ENCODE data around the gene ZMIZ1.

Gene ZMIZ1

DNA sequence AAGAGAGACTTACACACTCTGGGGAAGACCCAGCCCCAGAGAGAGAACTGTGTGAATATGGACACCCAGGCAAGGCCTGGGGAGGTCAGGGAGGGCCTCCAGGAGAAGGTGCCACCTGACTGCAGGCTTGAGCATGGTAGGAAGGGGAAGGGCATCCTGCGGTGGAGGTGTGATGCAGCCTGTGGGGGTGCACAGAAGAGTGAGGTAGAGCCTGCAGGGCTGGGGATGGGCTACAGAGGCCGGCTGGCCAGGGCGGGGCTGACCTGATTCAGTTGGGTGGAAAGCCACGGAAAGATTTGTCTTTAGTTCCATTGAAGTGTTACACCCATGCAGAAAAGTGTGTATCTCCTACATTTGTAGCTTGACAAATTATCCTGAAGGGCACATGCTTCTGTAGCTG lies 47.6 kb downstream of the ZMIZ1 start:
- in situ Hi-C loops (cut with HindIII; ENCODE audit: low sequenced_read_pairs): no loop called here

DNA sequence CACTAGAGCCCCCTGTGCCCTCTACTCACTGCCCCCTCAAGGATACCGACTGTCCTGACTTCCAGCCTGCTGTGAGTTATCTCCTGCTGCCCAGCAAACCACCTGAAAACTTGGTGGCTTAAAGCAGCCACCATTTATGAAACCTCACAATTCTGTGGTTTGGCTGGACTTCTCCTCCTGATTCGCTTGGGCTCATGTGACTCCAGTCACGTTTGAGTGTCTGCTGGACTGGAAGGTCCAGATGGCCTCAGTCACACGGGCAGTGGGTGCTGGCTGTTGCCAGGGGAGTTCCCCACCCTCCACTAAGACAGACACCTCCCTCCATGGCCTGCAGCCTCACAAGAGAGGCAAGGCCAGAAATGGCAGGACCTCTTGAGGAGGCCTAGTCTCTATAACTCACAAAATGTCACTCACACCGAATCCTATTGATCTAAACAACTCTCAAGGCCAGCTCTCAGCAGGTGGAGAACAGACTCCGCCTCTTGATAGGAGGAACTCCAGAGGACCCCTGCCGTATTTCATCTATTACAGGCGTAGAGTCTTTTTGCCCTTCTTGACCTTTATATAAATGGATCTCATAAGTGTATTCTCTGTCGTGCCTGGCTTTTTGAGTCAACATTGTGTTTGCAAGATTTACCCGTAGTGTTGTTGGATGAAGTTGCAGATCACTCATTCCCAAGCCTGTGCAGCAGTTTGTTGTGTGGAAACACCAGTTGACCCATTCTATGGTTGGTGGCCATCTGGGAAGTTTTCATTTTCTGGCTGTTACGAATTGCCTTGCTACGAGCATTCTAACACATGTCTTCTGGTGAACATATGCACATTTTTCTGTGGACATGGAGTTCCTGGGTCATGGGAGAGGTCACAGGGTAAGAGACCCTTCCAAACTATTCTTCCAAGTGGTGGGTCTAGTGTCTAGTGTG lies 48.3 kb downstream of the ZMIZ1 start:
- in situ Hi-C loops (cut with HindIII; ENCODE audit: low sequenced_read_pairs): no loop called here

DNA sequence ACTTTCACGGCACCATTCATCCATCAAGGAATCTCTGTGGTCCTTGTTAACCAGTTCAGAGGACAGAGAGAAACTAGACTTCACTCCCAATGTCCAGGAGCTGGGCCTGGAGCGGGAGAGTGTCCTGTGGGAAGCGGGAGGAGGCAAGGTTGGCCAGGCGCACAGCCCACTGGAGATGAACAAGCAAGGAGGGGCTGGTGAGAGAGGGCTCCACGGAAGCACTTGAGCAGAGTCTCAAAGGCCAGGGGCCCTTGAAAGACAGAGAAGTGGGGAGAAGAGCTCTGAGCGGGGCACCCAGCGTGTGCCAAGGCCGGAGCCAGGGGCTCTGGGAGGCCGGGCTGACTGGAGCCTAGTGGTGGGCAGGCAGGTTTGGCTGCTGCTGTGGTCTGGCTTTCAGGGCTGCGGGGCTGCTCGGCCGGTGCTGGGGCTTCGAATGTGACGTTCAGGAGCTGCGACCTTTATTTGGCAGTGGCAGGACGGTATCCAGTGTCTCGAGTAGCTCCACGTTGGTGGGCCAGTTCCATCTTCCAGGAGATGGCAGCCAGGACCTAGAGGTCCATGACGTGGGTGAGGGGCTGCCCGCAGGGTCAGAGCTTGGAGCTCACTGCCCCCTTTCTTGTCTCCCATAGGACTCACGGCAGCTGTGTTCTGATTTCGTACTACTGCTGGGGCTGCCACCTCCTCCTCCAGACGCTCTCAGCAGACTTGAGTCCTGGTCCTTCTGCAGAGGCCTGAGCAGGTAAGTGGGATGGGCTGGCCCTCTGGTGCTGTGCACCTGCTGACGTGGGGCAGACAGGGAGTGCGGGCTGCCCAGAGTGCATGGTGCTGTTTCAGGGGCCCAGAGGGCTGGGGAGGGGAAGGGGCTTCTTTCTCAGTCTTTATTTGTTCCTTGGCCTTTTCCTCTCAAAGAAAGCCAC lies 49.8 kb downstream of the ZMIZ1 start:
- in situ Hi-C loops (cut with HindIII; ENCODE audit: low sequenced_read_pairs): no loop called here

DNA sequence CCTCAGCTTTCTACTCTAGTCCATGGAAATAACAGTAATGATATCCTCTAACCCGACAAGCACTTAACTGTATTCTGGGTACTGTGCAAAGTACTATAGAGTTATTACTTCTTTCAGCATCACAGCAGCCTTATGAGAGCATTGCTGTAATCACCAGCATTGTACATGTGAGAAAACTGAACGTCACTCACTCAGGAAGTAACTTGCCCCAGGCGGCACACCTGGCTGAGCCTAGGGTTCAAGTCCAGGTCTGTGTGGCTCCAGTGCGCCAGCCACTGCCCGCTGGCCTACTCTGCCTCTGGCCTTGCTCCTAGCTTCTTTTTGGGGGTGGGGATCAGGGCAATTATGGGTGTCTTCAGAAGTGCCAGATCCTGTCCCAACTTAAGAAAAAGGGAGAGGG lies 50.5 kb downstream of the ZMIZ1 start:
- in situ Hi-C loops (cut with HindIII; ENCODE audit: low sequenced_read_pairs): no loop called here

DNA sequence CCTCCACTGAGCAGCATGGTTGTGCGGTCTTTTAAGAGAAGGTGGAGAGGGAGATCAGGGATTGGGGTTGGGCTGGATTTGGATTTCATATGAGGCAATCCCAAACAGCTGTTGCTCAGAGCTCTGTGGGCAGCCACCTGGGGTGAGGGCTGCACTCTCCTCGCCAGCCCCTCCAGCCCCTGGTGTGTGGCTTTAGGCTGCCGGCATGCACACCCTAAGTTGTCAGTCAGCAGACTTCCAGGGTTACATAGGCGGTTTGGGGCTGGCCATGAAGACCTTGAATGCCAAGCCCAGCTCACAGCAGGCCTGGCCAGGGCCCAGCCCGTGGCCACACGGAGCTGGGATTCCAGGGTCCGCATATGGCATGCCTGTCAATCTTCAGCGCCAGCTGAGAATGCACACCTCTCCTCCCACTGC lies 54.8 kb downstream of the ZMIZ1 start:
- in situ Hi-C loops (cut with HindIII; ENCODE audit: low sequenced_read_pairs): loop anchor here (5.0 kb wide), 1 partner anchor 94 kb away; no protein-coding TSS in a partner anchor

DNA sequence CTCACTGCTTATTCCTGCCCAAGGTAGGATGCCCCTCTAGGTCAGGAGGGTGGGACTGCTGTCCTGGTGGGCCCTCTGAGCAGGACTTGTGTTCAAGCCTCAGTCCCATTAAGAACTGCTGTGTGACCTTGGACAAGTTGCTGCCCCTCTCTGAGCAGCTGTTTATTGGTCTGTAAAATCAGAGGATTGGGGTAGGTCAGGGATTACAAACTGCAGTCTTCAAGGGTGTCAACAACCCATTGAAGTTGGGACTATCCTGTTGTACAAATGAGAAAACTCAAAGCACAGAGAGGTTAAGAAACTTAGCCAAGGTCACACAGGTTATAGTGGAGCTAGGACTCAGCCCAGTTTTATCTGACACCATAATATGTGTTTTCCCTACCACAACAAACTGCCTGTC lies 55.3 kb downstream of the ZMIZ1 start:
- in situ Hi-C loops (cut with HindIII; ENCODE audit: low sequenced_read_pairs): loop anchor here (5.0 kb wide), 1 partner anchor 93 kb away; no protein-coding TSS in a partner anchor

DNA sequence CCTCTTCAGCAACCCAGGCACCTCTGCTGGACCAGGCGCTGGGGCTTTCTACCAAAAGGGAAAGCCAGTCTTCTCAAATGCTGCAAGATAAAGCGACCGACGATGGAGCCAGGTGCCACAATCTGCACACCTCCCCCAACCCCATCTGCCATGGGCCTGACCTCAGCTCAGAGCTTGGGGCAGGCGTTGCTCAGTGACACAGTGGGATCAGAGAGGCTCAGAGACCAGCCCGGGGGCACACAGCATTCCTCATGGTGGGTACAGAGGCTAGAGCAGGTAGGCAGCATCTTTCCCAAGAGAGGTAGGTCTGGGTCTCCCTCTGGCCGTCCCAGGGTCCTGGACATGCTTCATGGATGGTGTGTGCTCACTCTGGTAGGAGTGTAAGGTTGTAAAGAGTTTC lies 56.3 kb downstream of the ZMIZ1 start:
- in situ Hi-C loops (cut with HindIII; ENCODE audit: low sequenced_read_pairs): no loop called here

DNA sequence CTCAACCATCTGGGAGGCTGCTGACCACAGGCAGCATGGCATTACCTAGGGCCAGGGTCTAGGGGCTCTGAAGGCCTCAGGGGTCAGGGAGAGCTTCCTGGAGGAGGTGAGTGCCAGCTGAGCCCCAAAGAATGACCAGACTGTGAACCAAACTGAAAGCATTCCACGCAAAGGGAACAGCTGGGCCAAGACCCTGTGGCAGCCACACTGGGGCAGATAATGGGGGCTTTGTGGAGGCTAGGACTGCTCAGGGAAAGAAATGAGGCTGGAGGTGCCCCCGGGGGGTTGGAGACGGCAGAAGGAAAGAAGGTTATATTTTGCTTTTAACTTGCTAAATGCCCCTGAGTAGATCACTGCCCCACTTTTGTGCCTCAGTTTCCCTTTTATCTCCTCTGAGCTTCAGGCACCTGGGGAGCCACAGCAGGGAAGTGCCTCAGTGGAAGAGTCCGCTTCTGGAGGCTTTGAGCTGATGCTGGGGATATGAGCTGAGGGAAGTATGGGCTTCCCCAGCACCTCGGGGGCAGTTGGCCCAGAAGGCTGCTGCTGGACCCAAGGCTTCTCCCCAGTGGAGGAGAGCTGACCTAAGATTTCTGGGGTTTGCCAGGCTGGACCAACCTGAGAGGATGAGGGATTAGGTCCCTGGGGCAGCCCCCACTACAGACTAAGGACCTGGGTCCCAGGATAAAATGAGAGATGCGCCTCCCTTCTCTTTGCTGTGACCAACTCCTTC lies 57.8 kb downstream of the ZMIZ1 start:
- in situ Hi-C loops (cut with HindIII; ENCODE audit: low sequenced_read_pairs): no loop called here

DNA sequence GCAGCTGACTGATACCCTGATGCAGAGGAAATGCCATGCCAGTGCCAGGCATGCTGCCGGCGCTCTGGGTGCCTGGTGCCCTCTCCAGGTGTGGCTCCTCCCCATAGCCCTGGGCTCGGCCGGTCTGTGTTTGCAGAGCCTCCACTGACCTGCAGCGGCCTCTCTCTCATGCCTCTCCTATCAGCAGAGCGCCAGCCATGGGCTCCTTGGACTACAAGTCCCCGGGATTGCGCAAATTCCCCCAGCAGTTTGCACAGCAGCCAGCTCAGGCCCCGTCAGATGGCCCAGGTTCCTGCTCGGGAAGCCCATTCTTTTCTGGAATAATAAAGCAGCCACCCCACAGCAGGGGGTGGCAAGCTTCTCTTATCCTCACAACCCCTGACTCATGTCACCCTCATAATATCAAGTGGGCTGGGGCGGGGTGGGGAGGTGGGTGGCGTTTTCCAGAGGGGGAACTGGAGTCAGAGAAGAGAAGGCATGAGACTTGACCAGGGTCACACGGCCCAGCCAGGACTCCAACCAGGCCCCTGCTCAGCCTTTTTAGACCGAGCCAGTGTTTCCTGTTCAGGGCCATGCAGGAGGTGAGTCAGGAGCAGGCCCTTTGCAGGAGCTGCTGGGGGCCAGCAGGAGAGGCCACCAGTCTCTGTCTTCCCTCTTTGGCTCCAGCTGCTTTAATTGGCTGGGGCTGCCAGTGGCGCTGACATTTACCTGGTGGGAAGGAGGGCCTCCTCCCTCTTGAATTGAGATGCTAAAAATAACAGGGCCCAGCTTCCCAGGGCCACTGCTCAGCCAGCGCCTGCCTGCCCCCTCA lies 58.6 kb downstream of the ZMIZ1 start:
- in situ Hi-C loops (cut with HindIII; ENCODE audit: low sequenced_read_pairs): no loop called here

DNA sequence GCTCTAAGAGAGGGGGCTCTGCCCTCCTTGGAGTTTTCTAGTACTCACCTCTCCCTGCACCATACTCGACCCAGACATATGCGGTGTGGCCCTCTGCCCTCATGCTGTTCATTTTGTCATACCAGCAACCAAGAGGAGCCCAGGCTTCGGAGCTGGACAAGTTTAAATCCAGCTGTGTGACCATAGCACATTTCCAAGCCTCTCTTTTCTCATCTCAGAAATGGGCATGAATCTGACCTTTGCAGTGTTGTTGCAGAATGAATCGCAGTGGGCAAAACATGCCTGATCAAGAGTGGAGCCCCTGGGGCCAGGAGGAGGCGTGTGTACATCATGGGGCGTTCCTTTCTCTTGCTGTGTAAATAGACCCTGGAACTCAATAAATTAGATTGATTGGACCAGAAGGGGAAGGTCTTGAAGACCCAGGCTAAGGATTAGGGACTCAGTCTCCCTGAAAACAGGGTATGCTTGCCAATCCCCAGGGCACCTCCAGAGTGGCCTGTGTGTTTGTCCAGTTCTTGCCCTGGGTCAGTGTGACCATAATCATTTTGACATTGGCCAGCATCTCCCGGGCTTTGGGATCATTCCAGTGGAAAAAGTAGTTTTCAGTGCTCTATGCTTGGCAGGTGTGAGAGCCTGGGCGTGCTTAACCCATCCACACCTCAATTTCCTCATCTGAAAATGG lies 59.6 kb downstream of the ZMIZ1 start:
- in situ Hi-C loops (cut with HindIII; ENCODE audit: low sequenced_read_pairs): no loop called here

DNA sequence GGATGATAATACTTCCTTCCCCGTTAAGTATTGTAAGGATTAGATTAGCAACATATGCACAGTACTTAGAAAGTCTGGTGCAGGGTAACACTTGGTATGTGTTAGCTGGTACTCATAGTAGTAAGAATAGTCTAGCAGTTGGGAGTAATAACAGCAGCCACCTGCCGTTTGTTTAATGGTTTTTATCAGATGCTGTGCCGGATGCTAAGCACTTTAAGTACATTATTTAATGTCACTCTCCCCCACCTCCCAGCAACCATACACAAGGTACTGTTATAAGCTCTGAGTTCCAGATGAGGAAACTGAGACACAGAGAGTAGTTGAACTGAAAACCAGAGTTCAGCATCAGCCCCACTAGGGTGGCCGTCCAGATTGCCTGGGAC lies 60.1 kb downstream of the ZMIZ1 start:
- in situ Hi-C loops (cut with HindIII; ENCODE audit: low sequenced_read_pairs): no loop called here

DNA sequence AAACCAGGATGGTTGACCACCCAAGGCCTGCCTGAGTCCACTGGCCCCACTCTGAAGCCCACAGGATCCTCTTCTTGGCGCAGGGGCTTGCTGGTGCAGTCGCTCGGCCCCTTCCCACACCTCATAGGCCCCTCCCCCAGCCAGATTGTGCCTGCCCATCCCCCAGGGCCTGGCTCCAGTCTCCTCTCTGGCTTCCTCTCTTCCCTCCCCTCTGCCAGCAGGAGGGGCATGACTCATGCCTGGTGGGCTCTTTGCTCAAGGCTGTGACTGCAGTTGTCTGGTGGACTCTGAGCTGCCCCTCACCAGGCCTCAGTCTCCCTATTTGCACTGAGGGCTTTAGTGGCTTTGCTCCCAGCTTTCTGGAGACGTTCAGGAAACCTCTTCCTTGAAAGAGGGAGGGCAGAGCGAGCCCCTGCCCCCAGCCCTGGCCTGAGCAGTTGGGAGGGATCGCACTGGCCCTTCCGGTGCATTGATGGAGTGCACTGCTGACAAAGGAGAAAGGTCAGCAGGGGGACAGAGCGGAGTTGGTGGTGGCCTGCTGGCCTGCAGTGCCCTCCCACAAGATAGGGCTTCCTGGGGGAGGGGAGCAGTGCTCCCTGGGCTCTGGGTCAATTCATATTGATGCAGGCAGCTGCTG lies 60.7 kb downstream of the ZMIZ1 start:
- in situ Hi-C loops (cut with HindIII; ENCODE audit: low sequenced_read_pairs): no loop called here

DNA sequence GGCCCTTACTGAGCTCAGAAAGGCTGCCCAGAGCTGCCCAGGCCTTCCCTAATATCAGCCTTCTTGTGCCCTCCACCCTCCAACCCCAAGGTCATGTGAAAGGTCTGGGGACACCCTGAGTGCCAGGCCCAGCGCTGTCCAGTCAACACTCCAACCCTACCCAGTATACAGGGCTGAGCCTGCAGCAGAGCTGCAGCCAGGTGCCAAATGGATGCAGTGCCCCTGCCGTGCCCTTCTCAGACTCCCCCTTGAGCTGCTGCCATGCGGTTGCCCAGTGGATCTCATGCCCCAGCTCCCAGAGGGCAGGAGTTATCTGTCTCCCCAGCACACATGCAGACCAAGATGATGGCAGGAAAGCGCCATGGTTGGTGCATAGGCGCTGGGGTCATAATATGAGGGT lies 61.5 kb downstream of the ZMIZ1 start:
- in situ Hi-C loops (cut with HindIII; ENCODE audit: low sequenced_read_pairs): no loop called here

DNA sequence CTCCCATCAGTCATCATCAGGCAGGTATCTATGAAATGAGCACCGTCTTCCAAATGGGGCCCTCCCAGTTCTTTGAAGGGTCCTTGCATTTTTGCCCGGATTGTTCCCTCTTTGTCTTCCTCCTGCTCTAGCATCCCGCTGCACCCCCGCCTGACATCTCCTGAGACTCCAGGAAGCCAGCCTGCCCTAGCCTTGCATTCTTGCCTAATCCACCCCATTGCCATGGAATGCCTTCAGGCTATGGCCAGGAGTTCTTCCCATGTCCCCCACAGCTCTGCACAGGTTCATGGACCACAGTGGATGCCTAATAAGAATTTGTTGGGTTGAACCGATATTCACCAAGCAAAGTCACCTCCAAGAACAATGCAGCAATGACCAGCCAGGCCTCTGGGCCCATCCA lies 62.1 kb downstream of the ZMIZ1 start:
- in situ Hi-C loops (cut with HindIII; ENCODE audit: low sequenced_read_pairs): no loop called here

DNA sequence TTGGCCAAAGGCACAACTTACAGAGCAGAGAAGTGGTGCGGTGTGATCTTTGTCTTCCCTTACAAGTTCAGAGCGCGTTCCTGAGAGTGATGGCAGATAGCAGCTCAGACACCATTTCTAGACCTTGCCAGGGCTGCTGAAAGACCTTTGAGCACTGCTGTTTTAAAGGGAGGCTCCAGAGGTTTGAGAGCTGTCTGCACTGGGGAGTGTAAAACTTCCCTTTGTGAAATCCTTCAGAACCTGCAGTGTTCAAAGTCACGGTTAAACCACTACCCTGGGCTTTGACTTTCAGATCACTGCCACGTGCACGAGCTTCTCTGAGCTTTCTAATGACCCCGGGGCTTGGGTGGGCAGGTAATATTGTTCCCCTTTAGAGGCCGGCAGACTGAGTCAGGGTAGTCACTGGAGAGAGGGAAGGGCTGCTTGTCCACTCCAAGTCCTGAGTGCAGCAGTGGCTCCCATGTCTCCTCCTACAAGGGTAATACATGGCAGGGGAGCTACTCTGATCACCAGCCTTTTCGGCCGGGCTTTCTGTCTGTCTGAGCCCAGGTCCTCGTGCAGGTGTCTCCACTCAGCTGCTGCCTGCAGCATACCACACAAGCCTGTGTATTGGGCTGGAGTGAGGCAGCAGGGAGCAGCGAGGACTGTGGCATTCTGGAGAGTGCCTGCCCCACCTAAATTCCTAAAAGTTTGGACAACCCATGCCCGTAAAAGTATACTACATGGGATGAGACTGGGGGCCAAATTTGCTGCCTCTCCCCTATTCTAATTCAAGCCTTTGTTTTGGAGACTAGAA lies 63.3 kb downstream of the ZMIZ1 start:
- in situ Hi-C loops (cut with HindIII; ENCODE audit: low sequenced_read_pairs): no loop called here

DNA sequence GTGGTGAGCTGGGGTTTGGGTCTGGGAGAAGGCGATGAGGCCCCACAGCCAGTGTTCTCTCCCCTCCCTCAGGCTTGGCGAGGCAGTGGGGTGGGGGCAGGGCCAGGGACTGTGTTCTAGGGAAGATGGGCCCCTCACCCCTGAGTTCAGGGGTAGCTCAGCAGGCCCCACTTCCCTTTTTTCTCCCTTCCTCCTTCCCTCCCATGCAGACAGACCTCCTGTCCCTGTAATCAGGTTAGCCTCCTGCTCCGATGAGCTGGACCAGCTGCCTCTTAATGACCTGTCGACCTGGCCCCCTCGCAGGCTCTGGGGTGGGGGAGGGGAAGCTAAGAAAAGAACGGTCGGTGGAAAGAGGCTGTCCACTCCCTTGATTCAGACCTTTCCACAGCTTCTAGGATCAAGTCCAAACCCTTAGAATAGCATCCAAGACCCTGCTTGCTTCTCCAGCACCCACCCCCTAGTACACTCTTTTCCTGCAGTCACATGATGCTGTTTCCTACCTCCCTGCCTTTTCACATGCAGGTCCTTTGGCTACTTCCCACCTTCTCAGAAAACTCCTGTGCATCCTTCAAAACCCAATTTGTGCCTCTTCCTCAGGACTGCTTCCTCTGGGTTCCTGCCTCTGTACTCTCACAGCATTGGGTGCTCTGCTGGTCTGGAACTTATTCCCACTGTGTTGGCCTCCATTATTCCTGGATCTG lies 64.1 kb downstream of the ZMIZ1 start:
- in situ Hi-C loops (cut with HindIII; ENCODE audit: low sequenced_read_pairs): no loop called here

DNA sequence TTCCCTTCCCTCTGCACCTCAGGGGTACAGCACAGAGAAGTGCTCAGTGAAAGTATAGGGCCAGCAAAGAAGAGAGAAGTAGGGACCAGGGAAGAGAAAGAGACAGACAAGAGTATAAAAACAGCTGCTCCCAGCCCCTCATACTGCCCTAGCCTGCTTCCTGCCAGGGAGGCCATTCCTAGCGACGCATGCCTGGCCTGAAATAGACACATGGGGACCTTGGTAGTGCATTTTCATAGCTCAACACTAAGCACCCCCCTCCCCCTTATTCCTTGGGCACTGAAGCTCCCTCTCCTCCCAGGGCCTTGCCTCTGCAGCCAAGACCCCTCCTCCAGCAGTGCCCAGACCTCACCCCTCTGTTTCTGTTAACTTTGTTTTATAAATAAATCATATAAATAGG lies 64.7 kb downstream of the ZMIZ1 start:
- in situ Hi-C loops (cut with HindIII; ENCODE audit: low sequenced_read_pairs): no loop called here

DNA sequence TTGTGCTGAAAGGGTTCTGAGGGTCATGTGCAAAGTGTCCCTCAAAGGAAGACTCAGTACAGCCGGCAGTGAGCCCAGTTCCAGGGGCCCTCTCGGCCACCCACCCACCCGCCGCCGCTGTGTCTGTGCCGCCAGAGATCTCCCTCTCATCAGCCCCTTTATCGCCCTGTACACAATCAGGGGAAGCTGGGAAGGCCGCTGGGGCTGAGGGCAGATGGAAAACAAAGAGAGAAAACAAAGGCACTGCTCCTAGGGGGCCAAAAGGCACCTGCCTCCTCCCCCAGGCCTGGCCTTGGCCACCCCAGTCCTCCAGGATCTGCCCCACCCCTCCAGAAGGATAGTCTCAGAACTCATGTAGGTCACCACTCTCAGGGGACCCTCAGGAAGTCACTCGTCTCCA lies 67.0 kb downstream of the ZMIZ1 start:
- in situ Hi-C loops (cut with HindIII; ENCODE audit: low sequenced_read_pairs): loop anchor here (5.0 kb wide), 1 partner anchor 37 kb away; no protein-coding TSS in a partner anchor

All from endothelial cell of hepatic sinusoid (primary cell).